OCI-LY1 (cell line): Measurements from ENCODE around the gene MRPS31.
A peak's percentile ranks its signal among the peaks of the same experiment; 100 is the strongest.

Experiments
- H2AFZ ChIP-seq: fragments of 200-600 bp; sonication (generic), shearing (Covaris generic); 2 replicates; pipeline ENCODE4 v1.6.0; 2014; ENCODE audit warnings: antibody characterized with exemption, mild to moderate bottlenecking, low read length
- H3F3A ChIP-seq: fragments of 200-600 bp; sonication (generic), shearing (Covaris generic); 2 replicates; pipeline ENCODE4 v1.6.0; 2014; ENCODE audit warnings: mild to moderate bottlenecking, antibody characterized with exemption, low read length, moderate library complexity; ENCODE audit not compliant: insufficient read depth
- H3K27ac ChIP-seq: fragments of 200-600 bp; sonication (generic); 2 replicates; pipeline ENCODE4 v1.5.1; 2014; ENCODE audit warnings: low read length, mixed run types, mild to moderate bottlenecking, low read depth; ENCODE audit not compliant: poor library complexity, severe bottlenecking
- H3K27me3 ChIP-seq: fragments of 200-600 bp; sonication (generic); 2 replicates; pipeline ENCODE4 v1.6.0; 2014; ENCODE audit warnings: antibody characterized with exemption, mild to moderate bottlenecking, low read length, moderate library complexity; ENCODE audit not compliant: insufficient read depth
- H3K36me3 ChIP-seq: fragments of 200-600 bp; sonication (generic); 2 replicates; pipeline ENCODE4 v1.6.1; 2014; ENCODE audit warnings: mild to moderate bottlenecking, antibody characterized with exemption, low read length, moderate library complexity, mixed read lengths; ENCODE audit not compliant: insufficient read depth
- H3K4me1 ChIP-seq: fragments of 200-600 bp; sonication (generic); 2 replicates; pipeline ENCODE4 v1.5.1; 2014; ENCODE audit warnings: mild to moderate bottlenecking, low read length, moderate library complexity; ENCODE audit not compliant: insufficient read depth, severe bottlenecking
- H3K4me2 ChIP-seq: fragments of 200-600 bp; sonication (generic), shearing (Covaris generic); 2 replicates; pipeline ENCODE4 v1.6.1; 2014; ENCODE audit warnings: low read length
- H3K4me3 ChIP-seq: fragments of 200-600 bp; sonication (generic); 2 replicates; pipeline ENCODE4 v1.5.1; 2014; ENCODE audit warnings: low read length, low read depth, mild to moderate bottlenecking, mixed read lengths; ENCODE audit not compliant: poor library complexity, severe bottlenecking
- H3K79me2 ChIP-seq: fragments of 200-600 bp; shearing (Covaris generic); 2 replicates; pipeline ENCODE4 v1.6.1; 2016; ENCODE audit warnings: mixed run types, low read length, mixed read lengths; ENCODE audit not compliant: insufficient read depth
- H3K9ac ChIP-seq: fragments of 200-600 bp; sonication (generic), shearing (Covaris generic); 2 replicates; pipeline ENCODE4 v1.6.1; 2014; ENCODE audit warnings: mild to moderate bottlenecking, low read length, mixed read lengths
- H3K9me2 ChIP-seq: fragments of 200-600 bp; sonication (generic), shearing (Covaris generic); 2 replicates; pipeline ENCODE4 v1.6.1; 2014; ENCODE audit warnings: low read depth, mild to moderate bottlenecking, low read length, mixed read lengths
- H3K9me3 ChIP-seq: fragments of 200-600 bp; shearing (Covaris generic); 2 replicates; pipeline ENCODE4 v1.6.1; 2014; ENCODE audit warnings: low read length, mixed read lengths
- H4K20me1 ChIP-seq: fragments of 200-600 bp; sonication (generic), shearing (Covaris generic); 2 replicates; pipeline ENCODE4 v1.6.0; 2016; ENCODE audit warnings: mild to moderate bottlenecking, low read length; ENCODE audit not compliant: insufficient read depth
- CTCF ChIP-seq: fragments of 200-600 bp; sonication (generic), shearing (Covaris generic); IDR thresholded peaks from 2 replicates; pipeline ENCODE4 v1.5.1; 2017; ENCODE audit warnings: mild to moderate bottlenecking, antibody characterized with exemption, low read length, moderate library complexity, mixed read lengths
- EZH2 ChIP-seq: fragments of 200-600 bp; sonication (generic), shearing (Covaris generic); IDR thresholded peaks from 2 replicates; pipeline ENCODE4 v1.8.0; 2017; ENCODE audit warnings: borderline replicate concordance, mixed run types, mild to moderate bottlenecking, antibody characterized with exemption, low read length, moderate library complexity, mixed read lengths

The MRPS31 gene

GRCh38 chr13:40779049-40779448 lies 8.1 kb upstream of the MRPS31 start:
- no peak for TF ChIP-seq EZH2
- TF ChIP-seq CTCF, result peak; percentile 12; the same call in 1 of the 2 replicates
- H2AFZ ChIP-seq, result no peak overlapping the region

GRCh38 chr13:40777809-40778175 lies 6.8 kb upstream of the MRPS31 start:
- Histone ChIP-seq H3K27ac (peak overlapping the region; percentile 88), H3K9me2 (no peaks in the 10 kb centered on the region), H3K9ac (no peak overlapping the region; the same call in 1 of the 2 replicates), H3K9me3 (no peaks in the 10 kb centered on the region), H3K79me2 (no peaks in the 10 kb centered on the region), H3F3A (no peaks in the 10 kb centered on the region), H3K36me3 (no peaks in the 10 kb centered on the region), H3K27me3 (no peaks in the 10 kb centered on the region), H3K4me1 (peaks cover 44% of the 10 kb centered on the region), H4K20me1 (no peaks in the 10 kb centered on the region), H3K4me2 (peak overlapping the region; percentile 73), H3K4me3 (no peak overlapping the region), H2AFZ (peak overlapping the region; percentile 81; the same call in 1 of the 2 replicates)
- TF ChIP-seq CTCF (no peak), EZH2 (no peak)

More at GRCh38 chr13:40779049-40779448, 8.1 kb upstream of the MRPS31 start:
- Histone ChIP-seq H4K20me1 (no peaks in the 10 kb centered on the region), H3K9me3 (no peaks in the 10 kb centered on the region), H3K9me2 (no peaks in the 10 kb centered on the region), H3F3A (no peaks in the 10 kb centered on the region), H3K4me3 (no peak overlapping the region), H3K27me3 (no peaks in the 10 kb centered on the region), H3K79me2 (no peaks in the 10 kb centered on the region), H3K9ac (no peak overlapping the region), H3K36me3 (no peaks in the 10 kb centered on the region), H3K4me2 (no peak overlapping the region), H3K27ac (no peak overlapping the region), H3K4me1 (peaks cover 48% of the 10 kb centered on the region)

GRCh38 chr13:40777166-40777808 lies 6.3 kb upstream of the MRPS31 start:
- peaks cover 47% of the 10 kb centered on the region for H3K4me1 ChIP-seq
- H3K27me3 ChIP-seq, result no peaks in the 10 kb centered on the region
- H3K79me2 ChIP-seq, result no peaks in the 10 kb centered on the region
- peak overlapping the region; percentile 81 for H2AFZ ChIP-seq
- TF ChIP-seq CTCF, result peak; percentile 90
- no peak for TF ChIP-seq EZH2
- no peaks in the 10 kb centered on the region for H3K36me3 ChIP-seq
- peak overlapping the region; percentile 41 for H3K9ac ChIP-seq
- H3K27ac ChIP-seq, result peak overlapping the region; percentile 88
- no peaks in the 10 kb centered on the region for H3K9me3 ChIP-seq
- no peaks in the 10 kb centered on the region for H3F3A ChIP-seq
- no peaks in the 10 kb centered on the region for H4K20me1 ChIP-seq
- H3K4me2 ChIP-seq, result peak overlapping the region; percentile 73
- H3K4me3 ChIP-seq, result peak overlapping the region; percentile 49
- no peaks in the 10 kb centered on the region for H3K9me2 ChIP-seq
